HG02759 (cell line): ENCODE results near the gene NELL1.

Experiments
- ATAC-seq: cut with Tn5 transposase; IDR thresholded peaks from one replicate; pipeline ENCODE4 v1.9.1; 2021; ENCODE audit warnings: mild to moderate bottlenecking, moderate library complexity; ENCODE audit not compliant: unreplicated experiment

NELL1 gene

GRCh38 chr11:20668844-20669819 lies at the start of gene NELL1:
Gene NELL1 (plus strand): TSS chr11:20669586.
- ATAC-seq = no peak

DNA sequence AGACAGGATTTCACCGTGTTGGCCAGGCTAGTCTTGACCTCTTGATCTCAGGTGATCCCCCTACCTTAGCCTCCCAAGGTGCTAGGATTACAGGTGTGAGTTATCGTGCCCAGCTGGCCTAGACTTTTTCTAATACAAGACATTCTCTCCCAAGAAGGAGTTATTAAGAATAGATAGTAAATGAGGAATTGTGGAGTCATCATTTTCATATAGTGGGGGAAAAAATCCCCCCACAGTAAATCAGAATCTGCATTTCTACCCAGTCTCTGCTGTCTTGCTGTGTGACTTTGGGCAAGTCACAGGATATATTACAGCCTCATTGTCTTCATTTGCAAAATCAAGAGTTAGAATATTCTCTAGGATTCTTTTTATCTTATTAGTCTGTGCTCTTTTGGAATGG lies 48.4 kb upstream of the NELL1 start:
- no peak for ATAC-seq

GRCh38 chr11:20621679-20622078 lies 47.7 kb upstream of the NELL1 start:
- ATAC-seq = no peak

GRCh38 chr11:20623252-20623651 lies 46.1 kb upstream of the NELL1 start:
- ATAC-seq = no peak

- no peak for ATAC-seq
These were observed 43.1 kb upstream of the NELL1 start for GRCh38 chr11:20626279-20626678.

DNA sequence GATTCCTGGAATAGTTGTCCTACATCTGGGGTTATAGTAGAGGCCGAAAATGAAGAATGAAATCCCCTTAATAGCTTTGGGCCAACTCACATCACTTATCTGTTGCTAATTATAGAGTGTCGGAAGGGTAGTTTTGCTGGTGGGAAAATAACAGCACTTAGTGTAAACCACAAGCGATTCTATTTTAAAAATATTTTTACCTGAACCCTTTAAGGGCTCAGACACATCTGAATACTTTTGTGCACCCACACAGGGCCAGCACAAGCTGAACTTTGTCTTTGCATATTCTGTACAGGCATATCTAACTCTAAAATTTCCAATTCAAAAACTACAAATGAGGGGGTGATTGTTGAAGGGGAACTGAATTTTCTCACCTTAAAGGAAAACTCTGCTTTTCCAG lies 42.4 kb upstream of the NELL1 start:
- ATAC-seq = no peak

GRCh38 chr11:20627701-20628100 lies 41.7 kb upstream of the NELL1 start:
- no peak for ATAC-seq

- no peak for ATAC-seq
These were observed 37.7 kb upstream of the NELL1 start for GRCh38 chr11:20631519-20632168.

- no peak for ATAC-seq
These were observed 37.2 kb upstream of the NELL1 start for GRCh38 chr11:20632169-20632532.

- ATAC-seq = no peak
These were observed 35.3 kb upstream of the NELL1 start for GRCh38 chr11:20634044-20634443.

DNA sequence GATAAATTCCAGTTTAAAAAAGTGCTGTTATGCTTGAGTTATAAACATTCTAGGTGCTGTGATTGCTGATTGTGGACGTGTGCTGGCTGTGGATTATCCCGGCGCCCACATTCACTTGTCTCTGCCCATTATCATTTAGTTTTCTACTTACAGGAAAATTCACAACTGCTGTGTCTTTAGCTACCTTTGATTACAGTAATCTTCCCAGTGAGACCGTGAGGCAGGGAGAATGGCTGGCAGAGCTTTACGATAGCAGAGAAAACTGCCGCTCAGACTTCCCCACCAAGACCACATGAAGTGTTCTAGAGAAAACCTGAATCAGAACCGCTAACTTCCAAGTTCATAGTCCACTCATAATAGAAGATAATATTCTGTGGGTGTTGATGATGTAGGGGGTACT lies 34.6 kb upstream of the NELL1 start:
- no peak for ATAC-seq

DNA sequence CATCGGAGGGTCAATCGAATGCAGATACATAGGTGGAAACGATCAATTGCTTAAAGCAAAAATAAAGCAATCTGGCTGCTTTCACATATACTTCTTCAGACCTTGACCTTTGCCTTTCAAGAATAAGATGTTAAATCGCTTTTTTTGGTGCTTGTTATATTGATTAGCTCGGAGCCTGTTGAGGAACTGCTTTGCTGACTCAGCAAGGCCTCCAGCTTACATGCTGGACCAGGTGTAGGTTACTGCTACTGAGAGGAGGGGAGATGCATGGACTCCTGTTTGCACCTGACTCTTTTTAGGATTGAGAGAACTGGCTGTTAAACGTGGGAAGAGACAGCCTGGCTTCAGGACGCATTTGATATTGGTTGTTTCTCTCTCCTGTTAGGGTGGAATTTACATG lies 31.3 kb upstream of the NELL1 start:
- ATAC-seq = no peak

GRCh38 chr11:20639688-20640087 lies 29.7 kb upstream of the NELL1 start:
- no peak for ATAC-seq

- no peak for ATAC-seq
These were observed 29.0 kb upstream of the NELL1 start for GRCh38 chr11:20640401-20640800.

DNA sequence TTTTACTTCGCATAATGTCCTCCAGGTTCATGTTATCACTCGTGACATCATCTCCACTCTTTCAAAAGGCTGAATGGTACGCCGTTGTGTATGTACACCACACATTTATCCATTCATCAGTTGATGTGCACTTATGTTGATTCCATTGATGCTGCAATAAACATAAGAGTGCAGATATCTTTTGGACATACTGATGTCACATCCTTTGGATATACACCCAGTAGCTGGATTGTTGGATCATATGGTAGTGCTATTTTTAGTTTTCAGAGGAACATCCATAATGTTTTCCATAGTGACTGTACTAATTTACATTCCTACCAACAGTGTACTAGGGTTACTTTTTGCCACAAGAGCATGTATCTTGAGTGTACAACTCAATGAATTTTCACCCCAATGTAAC lies 25.0 kb upstream of the NELL1 start:
- ATAC-seq = no peak

DNA sequence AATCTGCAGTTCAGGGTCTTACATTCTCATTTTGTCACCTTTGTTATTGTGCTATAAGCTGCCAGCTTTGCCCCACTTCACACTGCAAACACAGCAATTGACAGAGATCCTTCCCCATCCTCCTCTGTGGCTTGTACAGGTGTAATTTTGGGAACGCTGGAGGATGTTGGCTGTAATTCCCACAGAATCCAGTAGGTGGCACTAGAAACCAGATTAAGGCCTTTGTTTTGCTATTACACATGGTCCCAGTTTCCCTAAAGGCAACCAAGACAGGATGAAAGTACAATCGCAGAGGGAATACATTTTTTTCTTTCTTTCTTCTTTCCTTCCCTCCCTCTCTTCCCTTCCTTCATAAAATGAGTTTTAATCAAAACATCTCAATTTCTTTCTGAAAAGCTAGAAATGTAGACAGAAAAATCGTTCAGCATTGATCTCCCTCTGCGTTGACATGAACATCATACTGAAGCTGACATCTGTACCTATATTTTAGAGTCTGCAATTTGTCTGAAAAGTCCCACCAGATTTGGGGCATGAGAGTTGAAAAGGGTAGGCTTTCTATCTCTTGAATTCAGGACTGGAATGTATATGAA lies 21.3 kb upstream of the NELL1 start:
- ATAC-seq = peak; percentile 88

DNA sequence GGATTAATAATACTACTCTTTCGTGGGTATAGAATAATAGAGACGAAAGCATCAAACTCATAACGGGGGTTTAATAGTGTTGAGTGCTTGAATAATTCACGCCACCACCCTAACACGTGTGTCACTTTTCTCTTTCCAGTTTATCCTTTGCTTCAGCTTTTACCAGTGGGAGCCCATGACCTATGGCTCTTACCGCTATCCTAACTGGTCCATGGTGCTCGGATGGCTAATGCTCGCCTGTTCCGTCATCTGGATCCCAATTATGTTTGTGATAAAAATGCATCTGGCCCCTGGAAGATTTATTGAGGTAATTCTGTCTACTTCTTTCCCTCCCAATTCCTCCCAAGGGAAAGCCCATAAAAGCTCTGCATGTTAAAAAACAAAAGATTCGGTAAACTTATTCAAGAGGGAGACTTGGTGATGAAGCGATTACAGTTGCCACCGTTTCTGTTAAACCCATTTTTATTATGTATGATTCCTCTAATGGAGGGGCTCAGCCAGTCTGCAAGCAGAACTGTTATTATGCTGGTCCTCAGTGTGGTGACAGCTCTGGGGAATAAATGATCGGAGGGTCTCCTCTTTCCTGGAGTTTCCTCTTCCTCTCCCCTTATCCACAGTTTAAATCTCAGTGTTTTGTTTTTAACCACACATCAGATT lies 17.1 kb upstream of the NELL1 start:
- ATAC-seq = no peak

GRCh38 chr11:20654038-20654437 lies 15.3 kb upstream of the NELL1 start:
- ATAC-seq = no peak

- no peak for ATAC-seq
These were observed 12.5 kb upstream of the NELL1 start for GRCh38 chr11:20656901-20657300.

GRCh38 chr11:20658135-20658534 lies 11.3 kb upstream of the NELL1 start:
- ATAC-seq = no peak

DNA sequence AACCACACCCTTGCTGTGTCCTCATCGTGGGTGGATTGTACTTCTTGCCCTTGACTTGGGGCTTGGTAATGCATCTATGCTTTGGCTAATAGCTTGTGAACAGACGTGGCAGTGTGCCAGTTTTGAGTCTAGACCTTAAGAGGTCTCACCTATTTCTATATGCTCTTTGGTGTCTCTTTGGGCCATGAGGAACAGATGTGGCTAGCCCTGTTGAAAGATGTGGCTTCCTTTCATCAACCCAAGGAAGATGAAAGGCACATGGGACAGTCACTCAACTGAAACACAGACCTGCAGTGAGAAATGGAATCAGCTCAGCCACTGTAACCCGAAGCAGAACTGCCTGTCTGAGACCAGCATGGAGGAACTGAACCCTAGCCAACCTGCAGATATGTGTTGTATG lies 7.9 kb upstream of the NELL1 start:
- ATAC-seq = no peak
